CD8-positive, alpha-beta memory T cell (primary cell): ENCODE measurements around the gene PRR7. TPM values are rescaled to one million over a fixed set of nuclear protein-coding genes. Genes with fewer than 3 reads are reported as not detected.

Source experiments
- CTCF ChIA-PET: fragments of 350-600 bp; sonication (Branson Sonifier 250); formaldehyde crosslinking; loops from one replicate; lab custom pipeline; 2021; ENCODE audit warnings: antibody characterized with exemption; lab: Charles Lee
- POLR2A ChIA-PET: fragments of 350-600 bp; sonication (Branson Sonifier 250); formaldehyde crosslinking; loops from one replicate; lab custom pipeline; 2021; ENCODE audit warnings: antibody characterized with exemption; lab: Charles Lee
- DNase-seq, 5 donors: peaks; one replicate each; pipeline versions ENCODE4 v3.0.0 to v3.0.0-alpha.2; 2020 to 2022; ENCODE audit warnings: mixed read lengths in 1 of 5
- H3K27ac ChIP-seq: one replicate; pipeline ENCODE4 v1.7.0; 2013; ENCODE audit warnings: low read depth, mild to moderate bottlenecking, low read length, moderate library complexity
- H3K27me3 ChIP-seq: 2 replicates; pipeline ENCODE4 v1.7.0; 2013; ENCODE audit warnings: low read length, mild to moderate bottlenecking; ENCODE audit not compliant: insufficient read depth, poor library complexity, severe bottlenecking
- H3K36me3 ChIP-seq: 2 replicates; pipeline ENCODE4 v1.7.0; 2013; ENCODE audit warnings: mild to moderate bottlenecking, low read length, moderate library complexity; ENCODE audit not compliant: insufficient read depth
- H3K4me1 ChIP-seq: 2 replicates; pipeline ENCODE4 v1.7.0; 2013; ENCODE audit warnings: mild to moderate bottlenecking, low read length, moderate library complexity; ENCODE audit not compliant: insufficient read depth
- H3K4me3 ChIP-seq: 2 replicates; pipeline ENCODE4 v1.7.0; 2013; ENCODE audit warnings: mild to moderate bottlenecking, low read length
- H3K9me3 ChIP-seq: 2 replicates; pipeline ENCODE4 v1.7.0; 2013; ENCODE audit warnings: mild to moderate bottlenecking, low read length
- H3K27ac Mint-ChIP-seq, 8 donors: one replicate each; pipeline ENCODE4 v1.8.0; 2020 to 2021; ENCODE audit warnings: mixed read lengths in 8 of 8, mild to moderate bottlenecking in 6 of 8, inconsistent platforms in 3 of 8, moderate library complexity in 3 of 8
- H3K27me3 Mint-ChIP-seq, 2 donors: one replicate each; pipeline ENCODE4 v1.8.0; 2020 to 2021; ENCODE audit warnings: mixed read lengths in 2 of 2, mild to moderate bottlenecking in 1 of 2, moderate library complexity in 1 of 2
- H3K36me3 Mint-ChIP-seq, 3 donors: one replicate each; pipeline ENCODE4 v1.8.0; 2020 to 2021; ENCODE audit warnings: mixed read lengths in 3 of 3, inconsistent platforms in 1 of 3, mild to moderate bottlenecking in 1 of 3
- H3K4me1 Mint-ChIP-seq, 3 donors: one replicate each; pipeline ENCODE4 v1.8.0; 2020 to 2021; ENCODE audit warnings: mixed read lengths in 3 of 3, inconsistent platforms in 1 of 3, mild to moderate bottlenecking in 1 of 3
- H3K4me3 Mint-ChIP-seq, 7 donors: one replicate each; pipeline ENCODE4 v1.8.0; 2020 to 2021; ENCODE audit warnings: mixed read lengths in 7 of 7, mild to moderate bottlenecking in 6 of 7, moderate library complexity in 4 of 7, inconsistent platforms in 2 of 7
- H3K9me3 Mint-ChIP-seq, 5 donors: one replicate each; pipeline ENCODE4 v1.8.0; 2020 to 2022; ENCODE audit warnings: mixed read lengths in 5 of 5, mild to moderate bottlenecking in 3 of 5, moderate library complexity in 2 of 5, inconsistent platforms in 1 of 5
- polyA plus RNA-seq: library from polyadenylated mRNA; unstranded; fragments of 300-500 nt; fragmentation: Illumina TruSeq; gene quantifications from one replicate; pipeline ENCODE4 v1.2.3, GENCODE V29; 2021
- total RNA-seq, 2 experiments: library from RNA; stranded (reverse); gene quantifications; one replicate each; pipeline ENCODE4 v1.2.3, GENCODE V29; 2021

The PRR7 gene
- total and polyA plus RNA-seq, 3 experiments from 2014 or later = 14.7 to 22.1 (median 15.3) TPM

DNA sequence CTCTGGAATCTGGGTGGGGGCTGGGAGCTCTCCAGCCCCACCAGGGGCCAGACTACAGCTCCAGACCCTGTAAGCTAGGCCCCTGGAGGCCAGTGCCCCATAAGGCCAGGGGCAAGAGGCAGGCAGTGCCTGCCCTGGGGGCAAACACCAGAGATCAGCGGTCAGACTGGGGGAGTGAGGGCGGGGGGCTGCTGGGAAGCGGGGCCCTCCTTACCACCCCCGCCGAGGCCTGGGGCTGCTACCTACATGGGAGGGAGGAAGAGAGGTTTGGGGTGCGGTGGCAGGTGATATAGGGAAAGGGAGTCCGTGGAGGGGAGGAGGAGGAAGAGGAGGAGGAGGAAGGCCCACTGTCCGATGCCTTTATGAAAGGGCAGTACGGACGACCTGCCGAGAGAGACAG lies 12.7 kb downstream of the PRR7 start:
- Mint-ChIP-seq H3K9me3 (no peaks in the 10 kb centered on the region), H3K27me3 (peaks cover 0 to 5% of the 10 kb centered on the region in 2 donors), H3K36me3 (peaks cover 0 to 14% (median 2%) of the 10 kb centered on the region in 3 donors), H3K27ac (no peak overlapping the region), H3K4me1 (peaks cover 14 to 26% (median 18%) of the 10 kb centered on the region in 3 donors), H3K4me3 (no peak overlapping the region)
- no peaks in the 10 kb centered on the region for H3K27me3 ChIP-seq
- H3K27ac ChIP-seq = no peak overlapping the region
- H3K4me1 ChIP-seq = peaks cover 7% of the 10 kb centered on the region
- H3K4me3 ChIP-seq = no peak overlapping the region
- ChIA-PET POLR2A (interaction anchor here (1.5 kb wide), 1 partner anchor 108 kb away, joined by 4 read pairs; the partner anchor contains the start of gene LMAN2), CTCF (interaction anchor here (4.8 to 8.7 kb wide), 3 partner anchors 41 to 69 kb away, joined by 48 to 116 read pairs (median 58); partner anchors contain the start of gene PDLIM7)
- H3K9me3 ChIP-seq = no peaks in the 10 kb centered on the region
- DNase-seq = no peak
- H3K36me3 ChIP-seq = no peaks in the 10 kb centered on the region

DNA sequence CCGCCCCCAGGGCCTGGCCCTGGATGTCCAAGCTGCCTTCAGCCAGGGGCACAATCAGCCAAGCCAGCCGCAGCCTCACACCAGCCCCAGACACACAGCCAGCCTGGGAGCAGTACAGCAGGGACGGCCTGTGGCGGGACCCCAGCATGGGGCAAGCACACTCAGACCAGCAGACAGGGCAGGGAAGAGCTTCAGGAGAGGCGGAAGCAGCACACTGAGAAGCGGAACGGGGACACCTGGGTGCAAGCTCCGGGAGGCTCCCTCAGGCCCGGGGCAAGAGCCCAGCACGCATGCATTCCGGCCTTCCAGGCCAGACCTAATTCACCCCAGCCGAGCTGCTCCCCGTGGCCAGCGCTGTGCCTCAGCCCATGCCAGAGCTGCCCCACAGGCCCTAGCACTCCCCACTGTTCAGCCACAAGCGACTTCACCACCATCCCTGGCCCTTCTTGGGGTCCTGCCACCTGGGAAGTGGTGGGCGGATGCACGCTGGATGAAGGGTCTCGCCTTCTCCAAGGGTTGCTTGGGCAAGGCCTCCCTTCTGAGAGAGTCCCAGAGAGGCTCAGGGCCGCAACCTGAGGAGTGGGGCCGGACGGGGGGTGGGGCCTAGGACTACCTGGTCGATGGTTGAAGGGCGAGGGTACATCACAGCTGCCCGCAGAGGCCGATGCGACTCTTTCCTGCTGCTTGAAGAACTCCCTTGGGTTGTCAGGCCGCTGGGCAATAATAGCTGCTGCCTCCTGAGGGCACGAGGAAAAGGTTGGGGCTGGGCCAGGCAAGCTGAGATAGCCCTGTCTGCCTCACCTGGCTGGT lies 13.4 kb downstream of the PRR7 start:
- CTCF ChIA-PET = interaction anchor here (4.8 to 8.7 kb wide), 3 partner anchors 40 to 69 kb away, joined by 48 to 116 read pairs (median 58); partner anchors contain the start of gene PDLIM7

DNA sequence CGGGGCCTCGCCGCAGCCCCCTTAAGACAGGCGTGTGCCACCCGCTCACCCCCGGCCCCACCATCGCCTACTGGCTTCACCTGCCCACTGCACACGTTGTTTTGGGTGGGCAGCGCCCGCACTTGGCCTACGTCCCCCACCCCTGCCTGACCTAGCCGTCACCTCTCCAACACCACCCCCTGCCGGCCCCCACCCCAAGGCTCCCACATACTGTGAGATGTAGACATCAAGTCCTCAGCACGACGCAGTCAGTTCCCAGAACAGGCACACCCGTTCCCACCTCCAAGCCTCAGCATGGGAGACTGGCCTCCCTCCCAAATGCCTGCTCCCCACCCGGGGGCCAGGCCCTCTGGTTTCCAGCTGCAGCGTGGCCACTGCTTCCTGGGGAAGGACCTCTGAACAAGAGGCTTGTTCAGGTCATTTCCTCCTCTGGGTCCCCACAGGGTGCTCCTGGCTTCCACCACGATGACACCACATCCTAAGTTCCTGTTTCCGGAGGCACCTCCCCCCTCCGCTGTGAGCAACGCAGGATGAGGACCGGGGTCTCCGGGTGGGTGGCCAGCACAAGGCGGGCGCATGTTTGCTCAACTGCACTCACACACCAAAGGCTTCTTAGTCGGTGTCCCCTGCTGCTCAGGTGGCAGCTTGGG lies 15.5 kb downstream of the PRR7 start:
- H3K27me3 Mint-ChIP-seq = peaks cover 0 to 3% of the 10 kb centered on the region in 2 donors
- Histone ChIP-seq H3K4me1 (no peaks in the 10 kb centered on the region), H3K27ac (no peak overlapping the region), H3K36me3 (no peaks in the 10 kb centered on the region), H3K9me3 (no peaks in the 10 kb centered on the region), H3K27me3 (no peaks in the 10 kb centered on the region), H3K4me3 (no peak overlapping the region)
- CTCF ChIA-PET = interaction anchor here (1.2 to 6.2 kb wide), 4 partner anchors 17 to 71 kb away, joined by 4 to 48 read pairs (median 6); no protein-coding TSS in a partner anchor
- peaks cover 10 to 19% (median 12%) of the 10 kb centered on the region in 3 donors for H3K4me1 Mint-ChIP-seq
- no peaks in the 10 kb centered on the region for H3K9me3 Mint-ChIP-seq
- POLR2A ChIA-PET = no interaction called here
- H3K27ac Mint-ChIP-seq = peak overlapping the region in 5 of 8 donors; percentile 11 to 78 (median 42)
- H3K4me3 Mint-ChIP-seq = no peak overlapping the region
- H3K36me3 Mint-ChIP-seq = peaks cover 4 to 31% (median 11%) of the 10 kb centered on the region in 3 donors
- DNase-seq = no peak

More for the DNA sequence above, 13.4 kb downstream of the PRR7 start:
- H3K36me3 Mint-ChIP-seq = peaks cover under 1 to 14% (median 2%) of the 10 kb centered on the region in 3 donors
- DNase-seq = no peak
- Histone ChIP-seq H3K4me1 (peaks cover 7% of the 10 kb centered on the region), H3K4me3 (no peak overlapping the region), H3K36me3 (no peaks in the 10 kb centered on the region), H3K27me3 (no peaks in the 10 kb centered on the region), H3K9me3 (no peaks in the 10 kb centered on the region), H3K27ac (no peak overlapping the region)
- H3K4me1 Mint-ChIP-seq = peaks cover 14 to 25% (median 18%) of the 10 kb centered on the region in 3 donors
- peak overlapping the region in 1 of 8 donors; percentile 52 for H3K27ac Mint-ChIP-seq
- peak overlapping the region in 1 of 7 donors; percentile 16 for H3K4me3 Mint-ChIP-seq
- peaks cover 0 to 5% of the 10 kb centered on the region in 2 donors for H3K27me3 Mint-ChIP-seq
- no peaks in the 10 kb centered on the region for H3K9me3 Mint-ChIP-seq
- POLR2A ChIA-PET = interaction anchor here (1.5 kb wide), 1 partner anchor 108 kb away, joined by 4 read pairs; the partner anchor contains the start of gene LMAN2

DNA sequence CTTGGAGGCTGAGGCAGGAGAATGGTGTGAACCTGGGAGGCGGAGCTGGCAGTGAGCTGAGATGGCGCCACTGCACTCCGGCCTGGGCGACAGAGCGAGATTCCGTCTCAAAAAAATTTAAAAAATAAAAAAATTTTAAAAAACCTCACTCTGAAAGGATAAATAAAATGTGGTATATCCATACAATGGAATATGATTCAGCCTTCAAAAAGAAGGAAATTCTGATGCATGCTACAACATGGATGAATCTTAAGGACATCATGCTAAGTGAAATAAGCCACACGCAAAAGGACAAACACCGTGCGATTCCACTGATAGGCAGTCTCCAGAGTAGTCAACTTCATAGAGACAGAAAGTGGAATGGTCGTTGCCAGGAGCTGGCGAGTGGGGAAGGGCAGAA lies 18.4 kb downstream of the PRR7 start:
- Mint-ChIP-seq H3K4me3 (no peak overlapping the region), H3K27me3 (peaks cover 0 to 5% of the 10 kb centered on the region in 2 donors), H3K36me3 (peaks cover 2 to 40% (median 11%) of the 10 kb centered on the region in 3 donors), H3K4me1 (peaks cover 8 to 15% (median 8%) of the 10 kb centered on the region in 3 donors), H3K9me3 (no peaks in the 10 kb centered on the region), H3K27ac (no peak overlapping the region)
- Histone ChIP-seq H3K4me1 (no peaks in the 10 kb centered on the region), H3K27ac (no peak overlapping the region), H3K4me3 (no peak overlapping the region), H3K27me3 (no peaks in the 10 kb centered on the region), H3K9me3 (no peaks in the 10 kb centered on the region), H3K36me3 (no peaks in the 10 kb centered on the region)
- CTCF ChIA-PET = interaction anchor here (0.5 to 12.4 kb wide), 6 partner anchors 10 to 156 kb away, joined by 3 to 103 read pairs (median 4); no protein-coding TSS in a partner anchor
- DNase-seq = no peak
- POLR2A ChIA-PET = no interaction called here

DNA sequence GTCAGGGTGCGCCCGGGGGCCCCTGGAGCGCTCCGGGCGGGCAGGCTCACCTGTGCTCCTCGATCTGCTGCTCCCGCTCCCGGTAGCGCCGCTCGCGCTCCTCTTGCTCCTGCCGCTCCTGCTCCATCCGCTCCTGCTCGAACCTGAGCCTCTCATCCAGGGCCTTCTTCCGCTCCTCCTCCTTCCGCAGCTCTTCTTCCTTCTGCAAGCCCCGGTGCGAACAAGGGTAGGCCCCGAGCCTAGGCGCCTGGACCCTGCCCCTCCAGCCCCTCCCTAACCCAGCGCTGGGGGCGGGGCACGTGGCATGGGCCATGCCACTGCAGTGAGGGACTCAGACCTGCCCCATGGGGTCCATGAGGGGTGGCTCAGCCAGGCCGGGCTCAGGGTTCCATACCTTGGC lies 20.2 kb downstream of the PRR7 start:
- Mint-ChIP-seq H3K36me3 (peaks cover 2 to 37% (median 11%) of the 10 kb centered on the region in 3 donors), H3K4me1 (peaks cover 17 to 28% (median 20%) of the 10 kb centered on the region in 3 donors), H3K27ac (no peak overlapping the region), H3K27me3 (peaks cover 0 to 1% of the 10 kb centered on the region in 2 donors), H3K9me3 (no peaks in the 10 kb centered on the region), H3K4me3 (no peak overlapping the region)
- CTCF ChIA-PET = interaction anchor here (1.4 to 12.4 kb wide), 2 partner anchors 11 to 35 kb away, joined by 7 to 103 read pairs; no protein-coding TSS in a partner anchor
- Histone ChIP-seq H3K27me3 (no peaks in the 10 kb centered on the region), H3K36me3 (no peaks in the 10 kb centered on the region), H3K4me3 (no peak overlapping the region), H3K27ac (no peak overlapping the region), H3K9me3 (no peaks in the 10 kb centered on the region), H3K4me1 (peaks cover 9% of the 10 kb centered on the region)
- DNase-seq = no peak
- POLR2A ChIA-PET = no interaction called here

DNA sequence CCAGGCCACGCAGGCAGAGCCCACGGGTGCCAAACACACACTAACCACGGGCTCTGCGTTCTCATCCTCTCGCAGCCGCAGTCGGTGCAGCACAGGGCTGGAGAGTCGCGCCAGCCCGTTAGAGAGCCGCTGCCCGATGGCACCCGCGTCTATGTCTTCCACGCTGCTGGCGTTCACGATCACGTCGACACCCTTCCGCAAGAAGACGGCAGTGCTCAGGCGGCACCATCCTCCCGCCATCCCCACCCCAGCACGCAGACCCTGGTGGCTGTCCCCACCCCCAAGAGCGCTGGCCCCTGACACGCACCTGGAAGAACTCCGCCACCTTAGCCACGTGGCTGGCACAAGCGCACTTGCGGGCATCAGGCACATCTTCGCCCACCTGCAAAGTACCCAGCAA lies 20.8 kb downstream of the PRR7 start:
- H3K9me3 Mint-ChIP-seq = no peaks in the 10 kb centered on the region
- peaks cover 2 to 37% (median 11%) of the 10 kb centered on the region in 3 donors for H3K36me3 Mint-ChIP-seq
- peaks cover 15% of the 10 kb centered on the region for H3K4me1 ChIP-seq
- ChIA-PET CTCF (interaction anchor here (1.3 to 12.4 kb wide), 2 partner anchors 12 to 63 kb away, joined by 6 to 103 read pairs; no protein-coding TSS in a partner anchor), POLR2A (no interaction called here)
- H3K27ac Mint-ChIP-seq = no peak overlapping the region
- peaks cover 18 to 26% (median 20%) of the 10 kb centered on the region in 3 donors for H3K4me1 Mint-ChIP-seq
- no peak for DNase-seq
- no peak overlapping the region for H3K4me3 Mint-ChIP-seq
- no peaks in the 10 kb centered on the region for H3K9me3 ChIP-seq
- H3K4me3 ChIP-seq = no peak overlapping the region
- no peak overlapping the region for H3K27ac ChIP-seq
- H3K27me3 Mint-ChIP-seq = peaks cover 0 to 1% of the 10 kb centered on the region in 2 donors
- H3K27me3 ChIP-seq = no peaks in the 10 kb centered on the region
- H3K36me3 ChIP-seq = no peaks in the 10 kb centered on the region

DNA sequence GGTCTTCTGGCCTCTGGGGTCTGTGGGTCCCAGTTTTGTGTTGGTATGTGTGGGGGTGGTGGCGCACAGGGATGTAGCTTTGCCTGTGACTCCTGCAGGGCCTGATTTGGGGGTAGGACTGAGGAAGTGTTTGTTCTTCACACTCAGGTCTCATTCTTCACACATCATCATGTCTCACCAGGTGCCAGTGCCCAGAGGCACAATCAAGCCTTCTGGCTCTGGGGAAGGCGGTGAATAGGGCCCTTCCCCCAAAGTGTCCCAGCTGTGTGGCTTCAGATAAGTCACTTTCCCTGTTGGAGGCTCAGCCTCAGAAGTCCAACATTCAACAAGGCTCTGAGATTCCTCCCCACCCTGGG lies 21.7 kb downstream of the PRR7 start:
- Mint-ChIP-seq H3K36me3 (peaks cover 2 to 37% (median 11%) of the 10 kb centered on the region in 3 donors), H3K4me1 (peaks cover 16 to 24% (median 16%) of the 10 kb centered on the region in 3 donors), H3K9me3 (no peaks in the 10 kb centered on the region), H3K27ac (peak overlapping the region in 2 of 8 donors; percentile 47 to 51), H3K27me3 (peaks cover 0 to 1% of the 10 kb centered on the region in 2 donors), H3K4me3 (no peak overlapping the region)
- Histone ChIP-seq H3K27ac (no peak overlapping the region), H3K4me1 (peaks cover 17% of the 10 kb centered on the region), H3K27me3 (no peaks in the 10 kb centered on the region), H3K9me3 (no peaks in the 10 kb centered on the region), H3K4me3 (no peak overlapping the region), H3K36me3 (no peaks in the 10 kb centered on the region)
- ChIA-PET POLR2A (interaction anchor here (1.1 kb wide), 1 partner anchor 9 kb away, joined by 4 read pairs; no protein-coding TSS in a partner anchor), CTCF (interaction anchor here (1.2 to 12.4 kb wide), 3 partner anchors 13 to 64 kb away, joined by 3 to 103 read pairs (median 6); no protein-coding TSS in a partner anchor)
- no peak for DNase-seq
